Measurements from ENCODE around the gene RNF11.

RNF11 gene

DNA sequence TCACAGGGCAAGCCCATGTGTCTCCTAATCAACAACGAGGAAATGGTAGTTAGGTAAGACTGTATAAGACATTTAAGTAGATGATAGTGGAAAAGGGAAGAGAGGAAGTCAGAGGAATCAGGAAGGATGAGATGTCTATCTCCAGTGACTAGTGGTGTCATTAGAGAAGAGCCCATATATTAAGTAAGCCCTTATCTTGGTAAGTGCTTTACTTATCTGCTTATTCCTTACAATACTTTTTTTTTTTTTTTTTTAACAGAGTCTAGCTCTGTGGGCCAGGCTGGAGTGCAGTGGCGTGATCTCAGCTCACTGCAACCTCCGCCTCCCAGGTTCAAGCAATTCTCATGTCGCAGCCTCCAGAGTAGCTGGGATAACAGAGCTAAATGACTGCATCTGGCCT is 29.5 kb downstream of the RNF11 start:
- DNase-seq (ENCODE audit: low read depth), result no peak

DNA sequence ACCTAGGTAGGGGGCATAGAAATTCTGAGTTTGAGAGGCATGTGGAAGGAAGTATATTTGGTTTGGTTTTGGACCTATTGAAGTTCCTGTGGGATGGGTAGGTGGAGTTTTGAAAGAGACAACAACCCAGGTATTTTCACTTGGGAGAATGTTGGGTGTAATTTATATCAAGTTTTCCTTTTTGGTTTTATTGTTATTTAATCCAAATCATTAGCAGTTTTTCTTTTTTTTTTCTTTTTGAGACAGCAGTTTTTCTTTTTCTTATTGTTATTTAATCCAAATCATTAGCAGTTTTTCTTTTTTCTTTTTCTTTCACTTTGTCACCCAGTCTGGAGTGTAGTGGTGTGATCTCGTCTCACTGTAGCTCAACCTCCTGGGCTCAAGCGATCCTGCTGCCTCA is 30.1 kb downstream of the RNF11 start:
- DNase-seq (ENCODE audit: low read depth), result no peak

DNA sequence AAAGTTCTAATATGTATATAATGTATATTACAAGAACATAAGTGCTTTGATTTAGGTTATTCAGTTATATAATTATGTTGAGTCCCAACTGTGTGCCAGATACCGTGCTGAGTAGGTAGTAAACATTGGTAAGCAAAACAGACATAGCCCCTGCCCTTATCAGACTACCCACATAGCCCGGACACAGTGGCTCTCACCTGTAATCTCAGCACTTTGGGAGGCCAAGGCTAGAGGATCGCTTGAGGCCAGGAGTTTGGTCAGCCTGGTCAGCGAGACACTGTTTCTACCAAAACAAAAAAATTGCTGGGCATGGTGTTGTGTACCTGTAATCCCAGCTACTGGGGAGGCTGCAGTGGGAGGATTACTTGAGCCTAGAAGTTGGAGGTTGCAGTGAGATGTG is 30.7 kb downstream of the RNF11 start:
- no peak for DNase-seq (ENCODE audit: low read depth)

DNA sequence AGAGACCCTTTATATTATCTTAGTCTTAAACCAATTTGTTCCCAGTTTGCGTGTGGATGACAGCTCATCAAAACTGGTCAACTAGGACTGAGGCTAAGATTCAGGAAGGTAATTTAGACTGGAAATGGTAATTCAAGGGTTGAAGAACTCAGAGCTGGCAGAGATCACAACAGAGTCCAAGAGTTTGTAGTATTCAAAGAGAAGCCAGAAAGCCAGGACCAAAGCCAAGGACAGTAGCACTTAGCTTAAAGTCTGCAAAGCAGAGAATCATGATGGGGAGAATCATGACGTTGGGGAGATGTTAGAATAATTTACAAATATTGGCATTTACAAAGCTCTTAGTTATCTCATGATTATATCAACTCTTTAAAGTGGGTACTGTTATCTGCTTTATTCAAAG is 32.6 kb downstream of the RNF11 start:
- DNase-seq (ENCODE audit: low read depth), result no peak

DNA sequence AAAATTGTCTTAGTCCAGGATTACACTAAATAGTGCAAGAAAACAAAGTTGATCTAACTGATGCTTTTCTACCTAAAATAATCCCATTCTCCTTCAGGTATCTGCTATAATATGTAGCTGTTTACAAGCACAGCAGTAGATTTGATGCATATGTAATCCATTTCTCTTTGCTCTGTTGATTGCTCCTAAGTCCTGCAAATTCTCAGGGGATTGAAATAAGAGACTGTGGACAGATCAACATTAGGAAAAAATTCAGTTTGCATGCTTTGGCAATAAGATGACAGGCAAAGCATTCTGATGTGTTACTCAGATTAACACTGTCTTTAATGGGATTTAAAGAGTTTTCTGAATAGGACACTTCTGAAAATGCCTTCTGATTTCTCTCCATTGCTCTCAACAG is 34.7 kb downstream of the RNF11 start:
- DNase-seq (ENCODE audit: low read depth), result no peak

DNA sequence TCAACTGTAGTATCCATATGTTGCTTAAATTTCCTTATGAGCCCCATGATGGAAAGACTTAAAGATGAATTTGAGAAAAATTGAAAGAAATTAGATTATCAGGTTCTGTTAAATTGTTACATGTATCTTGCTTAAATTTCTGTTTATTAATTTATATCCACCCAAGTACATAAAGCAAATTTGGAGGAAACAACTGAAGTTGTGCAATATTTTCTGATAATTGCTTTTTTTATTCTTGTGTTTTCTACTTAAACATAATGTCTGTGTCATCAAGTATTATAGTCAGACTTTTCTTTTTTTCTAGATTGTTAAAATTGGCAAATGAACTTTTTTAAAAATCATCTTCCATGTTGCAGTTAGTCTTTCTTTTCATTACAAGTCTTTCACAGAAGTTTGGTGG is 36.8 kb downstream of the RNF11 start:
- no peak for DNase-seq (ENCODE audit: low read depth)

DNA sequence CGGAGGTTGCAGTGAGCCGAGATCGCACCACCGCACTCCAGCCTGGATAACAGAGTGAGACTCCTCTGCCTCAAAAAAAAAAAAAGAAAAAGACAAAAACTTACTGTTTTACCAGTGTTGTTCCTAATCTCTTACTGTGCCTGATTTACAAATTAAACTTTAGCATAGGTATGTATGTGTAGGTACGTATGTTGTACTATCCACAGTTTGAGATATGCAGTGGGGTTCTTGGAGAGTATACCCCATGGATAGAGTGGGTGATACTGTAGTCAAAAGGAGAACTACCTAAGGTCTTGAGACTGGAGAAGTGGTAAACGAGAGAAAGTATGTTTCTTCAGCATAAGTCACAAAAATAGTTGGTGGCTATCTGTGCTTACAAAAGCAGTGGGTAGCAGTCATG is 38.6 kb downstream of the RNF11 start:
- no peak for DNase-seq (ENCODE audit: low read depth)

DNA sequence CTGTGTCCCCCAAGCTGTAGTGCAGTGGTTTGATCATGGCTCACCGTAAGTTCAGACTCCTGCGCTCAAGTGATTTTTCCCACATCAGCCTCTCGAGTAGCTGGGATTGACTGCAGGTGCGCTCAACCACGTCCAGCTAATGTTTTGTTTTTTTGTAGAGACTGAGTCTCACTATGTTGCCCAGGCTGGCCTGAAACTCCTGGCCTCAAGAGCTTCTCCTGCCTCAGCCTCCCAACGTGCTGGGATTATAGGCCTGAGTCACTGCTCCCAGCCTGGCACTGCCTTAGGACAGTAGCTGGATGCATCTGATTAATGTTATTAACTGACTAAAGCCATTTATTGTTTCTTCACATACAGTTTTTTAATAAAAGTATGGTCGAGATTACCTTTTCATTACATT is 40.2 kb downstream of the RNF11 start:
- no peak for DNase-seq (ENCODE audit: low read depth)

DNA sequence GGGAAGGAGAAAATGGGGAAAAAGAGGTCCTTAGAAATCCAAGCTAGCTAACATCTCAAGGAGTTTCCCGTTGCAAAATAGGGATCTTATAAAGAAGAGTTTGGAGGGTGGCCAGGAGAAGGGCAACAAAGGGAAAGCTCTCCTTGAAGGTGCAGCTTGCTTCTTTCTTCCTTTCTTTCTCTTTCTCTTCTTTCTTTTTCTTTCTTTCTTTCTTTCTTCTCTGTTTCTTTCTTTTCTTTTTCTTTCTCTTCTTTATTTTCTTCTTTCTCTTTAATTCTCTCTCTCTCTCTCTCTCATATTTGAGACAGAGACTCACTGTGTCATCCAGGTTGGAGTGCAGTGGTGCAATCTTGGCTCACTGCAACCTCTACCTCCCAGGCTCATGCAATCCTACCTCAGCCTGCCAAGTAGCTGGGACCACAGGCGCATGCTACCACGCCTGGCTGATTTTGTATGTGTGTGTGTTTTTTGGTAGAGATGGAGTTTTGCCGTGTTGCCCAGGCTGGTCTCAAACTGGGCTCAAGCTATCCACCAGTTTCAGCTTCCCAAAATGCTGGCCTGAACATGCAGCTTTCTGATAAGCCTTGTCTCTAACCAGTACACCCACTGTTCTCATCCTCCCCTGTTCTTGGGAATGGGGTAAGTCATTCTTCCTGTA is 44.4 kb downstream of the RNF11 start:
- DNase-seq (ENCODE audit: low read depth), result no peak

DNA sequence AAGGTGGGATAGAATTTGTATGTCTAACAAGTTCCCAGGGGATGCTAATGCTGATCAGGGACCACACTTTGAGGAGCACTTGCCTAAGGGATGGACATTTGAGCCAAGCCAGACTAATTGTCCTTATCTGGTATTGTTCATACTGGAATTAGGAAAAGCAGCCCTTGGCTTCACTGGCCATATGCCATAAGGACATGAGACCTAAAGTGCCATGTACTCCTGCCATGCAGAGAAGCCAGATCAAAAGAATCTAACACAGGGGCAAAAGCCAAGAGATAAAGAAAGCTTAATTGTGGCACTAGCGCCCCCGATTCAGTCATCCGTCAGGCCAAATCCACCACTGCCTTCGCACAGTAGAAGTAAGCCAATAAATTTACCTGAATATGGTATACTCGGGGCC is 45.7 kb downstream of the RNF11 start:
- no peak for DNase-seq (ENCODE audit: low read depth)

DNA sequence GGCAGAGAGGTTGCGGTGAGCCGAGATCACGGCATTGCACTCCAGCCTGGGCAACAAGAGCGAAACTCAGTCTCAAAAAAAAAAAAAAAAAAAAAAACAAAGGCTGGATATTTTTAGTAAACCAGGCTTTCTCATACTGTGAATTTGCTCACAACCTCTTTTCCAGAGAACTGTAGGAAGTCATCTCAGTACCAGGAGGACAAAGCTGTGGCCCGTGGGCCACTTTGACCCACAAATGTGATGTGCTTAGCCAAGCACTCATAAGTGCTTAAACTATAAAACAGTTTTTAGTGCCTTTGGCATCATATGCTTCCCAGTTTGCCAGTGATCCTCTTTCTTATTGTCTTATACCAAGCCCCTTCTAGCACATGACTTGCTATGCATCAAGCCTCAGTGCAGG is 46.5 kb downstream of the RNF11 start:
- no peak for DNase-seq (ENCODE audit: low read depth)

DNA sequence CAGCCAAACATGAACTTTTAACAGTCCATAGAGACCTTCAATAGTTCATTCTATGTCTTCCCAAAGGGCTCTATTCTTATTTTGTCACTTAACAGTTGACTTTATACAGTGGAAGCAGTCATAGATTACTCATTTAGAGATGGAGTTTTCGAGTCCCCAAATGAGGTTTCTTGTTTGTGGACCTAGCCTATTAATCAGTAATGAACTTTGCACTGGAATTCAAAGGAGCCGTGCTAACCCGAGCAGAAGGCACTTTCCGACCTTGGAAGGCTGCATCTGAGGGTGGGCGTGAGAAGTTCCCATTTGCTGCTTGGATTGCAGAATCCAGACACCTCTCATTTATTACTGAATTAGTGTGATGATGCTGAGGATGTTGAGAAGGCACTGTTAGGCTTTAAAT is 47.9 kb downstream of the RNF11 start:
- no peak for DNase-seq (ENCODE audit: low read depth)

DNA sequence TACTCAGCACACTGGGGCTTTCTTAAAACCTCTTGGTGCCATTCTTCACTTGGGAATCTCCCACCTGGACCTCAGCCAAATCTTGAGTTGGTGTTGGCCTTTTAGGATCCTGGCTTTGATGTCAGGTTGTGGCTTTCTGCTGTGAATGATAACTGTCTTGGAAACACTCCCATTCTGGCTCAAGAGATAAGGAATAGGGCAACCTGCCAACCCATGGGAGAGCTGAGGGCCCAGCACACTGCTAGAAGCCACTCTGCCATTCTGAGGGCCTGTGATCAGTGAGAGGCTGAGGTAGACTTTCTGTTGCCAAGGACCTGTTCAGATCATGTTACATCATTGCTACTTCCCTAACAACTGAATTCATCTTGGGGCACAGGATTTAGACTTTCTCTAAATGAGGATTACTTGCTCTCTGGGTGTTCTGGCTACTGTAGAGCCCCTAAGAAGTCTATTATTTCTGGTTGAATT is 48.4 kb downstream of the RNF11 start:
- no peak for DNase-seq (ENCODE audit: low read depth)

DNA sequence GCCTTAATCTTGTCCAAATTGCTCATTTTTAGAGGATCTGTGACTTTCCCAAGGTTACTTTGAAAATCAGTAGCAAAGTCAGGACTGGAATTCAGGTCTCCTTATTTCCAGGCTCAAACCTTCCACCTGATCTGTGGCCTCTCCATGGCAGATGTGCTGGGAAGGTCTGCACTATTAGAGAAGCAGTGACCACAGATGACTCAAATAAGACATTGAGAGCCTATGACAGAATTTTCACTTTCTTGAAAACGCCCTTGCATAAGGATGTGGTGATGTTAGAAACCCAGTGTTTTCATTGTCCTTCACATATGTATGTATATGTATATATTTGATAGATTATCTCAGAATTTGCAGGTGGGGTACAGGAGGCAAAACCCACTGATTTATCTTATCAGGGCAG is 49.0 kb downstream of the RNF11 start:
- no peak for DNase-seq (ENCODE audit: low read depth)

DNA sequence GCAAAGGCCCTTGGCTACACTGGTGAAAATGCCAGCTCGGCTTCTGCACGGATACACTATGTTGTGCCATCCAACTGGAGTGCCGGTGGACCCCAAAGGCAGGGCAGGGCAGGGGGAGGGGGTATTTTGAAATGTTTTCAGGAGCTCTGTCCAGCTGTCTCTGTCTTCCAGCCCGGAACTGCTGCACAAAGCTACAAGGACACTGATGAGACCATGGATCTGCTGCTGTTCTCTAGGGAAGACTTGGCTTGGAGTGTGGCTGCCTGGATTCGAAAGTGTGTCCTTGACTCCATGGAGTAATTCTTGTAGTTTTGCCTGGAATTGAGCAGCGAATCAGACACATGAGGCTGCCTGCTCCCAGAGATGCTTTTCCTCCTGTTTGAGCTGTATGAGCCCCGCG is 51.9 kb downstream of the RNF11 start:
- no peak for DNase-seq (ENCODE audit: low read depth)

DNA sequence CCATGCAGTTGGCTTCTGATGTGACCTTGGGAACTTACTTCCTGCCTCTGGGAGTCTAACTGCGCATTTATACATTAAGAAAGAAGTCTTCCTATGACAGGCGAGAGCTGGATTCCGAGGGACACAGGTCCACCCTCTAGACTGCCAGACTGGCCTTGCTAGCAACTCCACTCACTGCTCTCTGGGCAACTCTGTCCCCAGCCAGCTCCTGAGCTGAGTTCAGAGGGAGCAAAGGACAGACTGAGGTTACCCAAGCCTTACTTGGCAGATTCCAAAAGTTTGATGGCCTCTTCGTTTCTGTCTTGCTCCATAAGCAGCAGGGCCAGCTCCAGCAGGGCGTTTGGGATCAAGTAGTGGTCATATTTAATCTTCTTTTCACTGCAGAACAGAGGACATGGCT is 52.5 kb downstream of the RNF11 start:
- DNase-seq (ENCODE audit: low read depth), result no peak

DNA sequence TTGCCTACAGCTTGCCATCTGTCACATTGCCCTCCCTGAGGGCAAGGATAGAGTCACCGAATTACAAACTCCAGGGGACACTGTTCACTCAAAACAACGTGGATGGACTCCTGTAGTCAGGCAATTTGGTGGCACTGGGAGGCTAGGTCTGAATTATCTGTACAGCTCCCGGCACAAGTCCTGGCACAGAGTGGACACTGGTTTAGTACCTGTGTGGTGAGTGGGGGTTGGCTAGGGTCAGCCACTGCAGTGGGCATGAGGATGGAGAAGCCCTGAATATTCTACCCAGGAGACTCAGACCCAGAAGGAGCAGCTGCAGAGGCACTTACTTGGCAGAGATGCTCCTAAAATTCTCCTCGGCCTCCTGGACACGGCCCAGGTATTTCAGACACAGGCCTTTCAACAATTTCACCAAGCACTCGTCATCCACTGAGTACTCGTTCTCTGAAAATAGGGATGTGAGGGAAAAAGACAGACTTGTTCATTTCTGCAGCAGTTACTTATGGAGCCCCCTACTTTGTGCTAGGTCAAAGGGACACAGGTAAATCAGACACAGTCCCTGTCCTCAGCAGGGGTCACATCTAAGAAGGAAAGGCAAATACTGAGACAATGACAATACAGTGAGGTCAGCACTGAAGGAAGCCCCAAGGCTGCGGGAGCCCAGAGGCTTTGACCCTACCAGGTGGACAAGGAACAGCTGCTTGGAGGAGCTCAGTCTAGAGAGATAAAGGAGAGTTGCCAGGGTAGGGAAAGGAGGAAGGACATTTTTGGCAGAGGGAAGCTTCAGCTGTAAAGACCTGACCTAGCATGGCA is 53.8 kb downstream of the RNF11 start:
- DNase-seq (ENCODE audit: low read depth), result no peak

DNA sequence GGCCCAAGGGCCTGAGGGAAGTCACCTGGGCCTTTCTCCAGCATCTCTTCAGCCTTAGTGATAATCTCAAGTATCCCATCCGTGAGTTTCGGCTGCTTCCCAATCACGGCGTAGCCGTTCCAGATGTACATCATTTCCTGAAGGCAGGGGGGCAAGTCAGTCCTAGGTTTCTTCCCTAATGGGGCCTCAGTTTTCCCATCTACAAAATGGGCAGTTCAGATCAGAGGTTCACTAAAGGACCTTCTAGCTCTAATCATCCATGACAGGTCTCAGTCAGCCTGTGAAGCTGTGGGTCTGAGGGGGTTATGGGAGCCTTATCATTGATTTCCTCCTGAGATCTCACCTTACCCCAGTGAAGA is 54.4 kb downstream of the RNF11 start:
- no peak for DNase-seq (ENCODE audit: low read depth)

DNA sequence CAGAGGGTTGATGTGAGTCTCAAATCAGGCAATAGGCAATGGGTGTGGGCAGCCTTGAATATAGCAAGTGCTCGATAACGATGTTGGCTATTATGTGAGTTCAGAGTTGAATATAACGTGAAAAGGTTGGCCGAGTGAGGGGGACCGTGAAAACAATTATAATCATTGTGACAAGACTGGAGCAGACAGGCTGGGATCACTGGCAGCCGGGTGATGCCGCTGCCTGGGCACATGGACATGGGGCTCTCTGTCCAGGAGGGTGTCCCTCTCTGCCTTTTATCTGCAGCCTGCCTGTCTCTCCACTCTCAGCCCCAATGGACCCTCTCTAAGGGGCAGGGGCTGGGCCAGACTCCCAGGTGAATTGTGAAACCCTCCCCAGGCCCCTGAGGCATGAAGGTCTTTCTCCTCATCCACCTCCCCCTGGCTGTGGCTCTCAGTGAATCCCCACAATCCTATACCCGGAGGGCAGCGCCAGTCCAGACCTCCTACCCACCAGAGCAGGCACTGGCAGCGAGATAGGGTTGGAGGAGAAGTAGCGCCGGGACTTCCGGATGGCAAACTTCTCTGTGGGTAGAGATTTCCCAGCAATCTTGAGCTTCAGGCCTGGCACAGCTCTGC is 57.9 kb downstream of the RNF11 start:
- no peak for DNase-seq (ENCODE audit: low read depth)

DNA sequence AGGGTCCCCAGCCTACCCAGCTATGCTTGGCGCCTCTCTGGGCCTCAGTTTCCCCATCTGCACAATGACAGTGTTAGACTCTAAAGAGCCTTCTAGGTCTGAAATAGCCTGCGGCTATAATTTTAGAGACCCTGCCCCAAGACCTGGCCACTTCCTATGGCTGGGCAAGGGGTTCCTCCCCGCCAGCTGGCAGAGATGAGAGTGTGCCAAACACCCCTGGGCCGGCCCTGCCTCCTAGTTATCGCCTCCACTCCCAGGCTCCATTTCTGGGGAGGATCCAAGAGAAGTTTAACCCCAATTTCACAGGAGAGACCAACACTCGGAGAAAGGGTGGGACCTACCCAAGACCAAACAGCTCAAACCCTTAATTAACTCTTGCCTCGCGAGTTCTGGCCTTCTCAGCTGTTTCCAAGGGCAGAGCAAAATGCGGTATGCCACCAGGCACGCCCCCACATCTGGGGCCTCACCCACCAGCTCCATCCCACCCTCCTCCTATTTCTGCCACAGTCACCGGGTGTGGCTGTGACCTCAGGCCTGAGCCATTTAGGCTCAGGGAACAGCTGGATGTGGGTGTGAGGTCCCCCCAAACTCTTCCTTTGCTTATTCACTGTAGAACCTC is 58.6 kb downstream of the RNF11 start:
- DNase-seq (ENCODE audit: low read depth), result no peak

DNA sequence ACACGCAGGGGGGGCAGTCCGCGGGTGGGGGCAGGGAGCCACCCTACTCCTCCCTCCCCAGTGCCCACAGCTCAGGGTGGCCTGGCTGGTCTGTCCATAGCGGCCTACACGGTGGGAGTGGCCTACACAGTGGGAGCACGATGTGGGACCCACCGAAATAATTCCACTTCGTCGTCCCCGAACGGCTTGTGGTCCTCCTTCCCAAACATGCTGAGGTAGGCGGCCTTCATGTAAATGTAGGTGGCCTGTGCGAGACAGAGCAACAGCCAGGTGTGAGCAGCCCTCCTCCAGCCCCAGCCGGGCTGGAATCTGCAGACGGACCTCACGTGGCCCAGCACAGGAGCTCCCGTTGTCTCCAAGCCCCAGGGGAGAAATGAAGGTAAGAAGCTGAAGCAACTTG is 59.9 kb downstream of the RNF11 start:
- no peak for DNase-seq (ENCODE audit: low read depth)

DNA sequence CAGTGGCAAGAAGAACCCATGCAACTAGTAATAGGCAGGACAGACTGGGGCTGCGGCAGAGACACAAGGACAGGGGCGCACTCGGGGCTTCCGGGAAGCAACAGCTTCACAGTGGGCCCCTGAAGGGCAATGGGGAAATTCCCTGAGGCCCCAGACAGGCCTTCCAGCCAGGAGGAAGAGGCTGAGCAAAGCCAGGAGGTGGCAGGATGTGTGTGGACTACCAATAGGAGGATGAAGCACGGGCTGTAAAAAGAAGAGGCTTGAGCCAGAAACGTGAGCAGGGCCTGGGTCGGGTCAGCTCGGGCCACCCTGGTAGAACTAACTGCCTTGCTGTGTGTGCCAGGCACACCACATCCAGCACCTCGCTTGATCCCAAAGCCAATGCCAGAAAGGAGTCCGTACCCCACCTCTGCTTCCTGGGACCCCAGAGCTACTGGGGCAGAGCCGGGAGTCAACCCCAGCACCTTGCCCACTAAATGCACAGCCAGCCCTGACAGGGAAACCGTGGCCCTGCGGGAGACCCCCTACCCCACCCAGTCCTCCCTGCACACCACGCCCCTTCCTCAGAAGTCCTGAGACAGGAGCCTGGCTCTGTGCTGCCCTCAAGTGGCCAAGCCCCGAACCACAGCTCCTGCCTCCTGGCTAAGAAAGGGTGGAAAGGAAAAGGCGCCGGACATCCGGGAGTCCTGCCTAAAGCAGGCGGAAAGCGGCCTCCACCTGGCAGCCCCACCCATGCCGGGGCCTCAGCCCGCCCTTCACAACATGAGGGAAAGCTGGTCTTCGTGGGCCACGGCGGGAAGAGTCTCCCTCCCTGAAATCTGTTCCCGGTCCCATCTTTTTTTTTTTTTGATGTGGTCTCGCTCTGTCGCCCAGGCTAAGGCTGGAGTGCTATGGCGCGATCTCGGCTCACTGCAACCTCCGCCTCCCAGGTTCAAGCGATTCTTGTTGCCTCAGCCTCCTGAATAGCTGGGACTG is 60.6 kb downstream of the RNF11 start:
- peak; percentile 39 for DNase-seq (ENCODE audit: low read depth)

Data from stimulated activated CD4-positive, alpha-beta T cell treated with anti-CD3 and anti-CD28 coated beads, Interleukin-2, amount 100 ng/mL, for 4 hours (primary cell).